Omental fat pad (tissue), 4 donors: Measurements from ENCODE around the gene LCLAT1. TPM values are rescaled to one million over a fixed set of nuclear protein-coding genes. Genes with fewer than 3 reads are reported as not detected.

Source experiments
- ATAC-seq: fragments of 150-250 bp; one replicate; pipeline ENCODE4 v1.9.1; 2016; ENCODE audit warnings: mild to moderate bottlenecking, moderate library complexity; ENCODE audit not compliant: low FRiP score
- DNase-seq: peaks from one replicate; pipeline ENCODE4 v3.0.0-alpha.2; 2019; ENCODE audit warnings: low spot score
- CTCF ChIP-seq, 3 donors: fragments of 450-650 bp; IDR thresholded peaks; one replicate each; pipeline ENCODE4 v1.5.1; 2016 to 2017; ENCODE audit warnings: antibody characterized with exemption in 3 of 3, mild to moderate bottlenecking in 3 of 3, moderate library complexity in 2 of 3
- total RNA-seq, 4 donors: library from RNA; depleted of rRNA; stranded (reverse); fragments of >200 nt; gene quantifications; one replicate each; pipeline ENCODE4 v1.1.0, GENCODE V29; 2016

Gene LCLAT1
- total RNA-seq, 4 donors from 2014 or later, result 6.7 to 10.9 (median 8.7) TPM

GRCh38 chr2:30412684-30413570 lies 34.1 kb upstream of the LCLAT1 start:
- no peak for TF ChIP-seq CTCF (IDR thresholded peaks at IDR 0.05)
- DNase-seq (no peak), ATAC-seq (no peak)

GRCh38 chr2:30414961-30415360 lies 32.1 kb upstream of the LCLAT1 start:
- no peak for ATAC-seq
- no peak for DNase-seq
- no peak for TF ChIP-seq CTCF (IDR thresholded peaks at IDR 0.05)

- ATAC-seq, result no peak
- no peak for TF ChIP-seq CTCF (IDR thresholded peaks at IDR 0.05)
These were observed 29.8 kb upstream of the LCLAT1 start for GRCh38 chr2:30417253-30417652.

GRCh38 chr2:30421026-30421603 lies 25.9 kb upstream of the LCLAT1 start:
- DNase-seq (no peak), ATAC-seq (no peak)
- no peak for TF ChIP-seq CTCF (IDR thresholded peaks at IDR 0.05)

More at GRCh38 chr2:30417253-30417652, 29.8 kb upstream of the LCLAT1 start:
- DNase-seq, result no peak

- no peak for TF ChIP-seq CTCF (IDR thresholded peaks at IDR 0.05)
- no peak for ATAC-seq
- no peak for DNase-seq
These were observed 25.2 kb upstream of the LCLAT1 start for GRCh38 chr2:30421604-30422443.

- ATAC-seq, result no peak
- DNase-seq, result no peak
- no peak for TF ChIP-seq CTCF (IDR thresholded peaks at IDR 0.05)
These were observed 24.5 kb upstream of the LCLAT1 start for GRCh38 chr2:30422444-30423040.
